CD1c-positive myeloid dendritic cell (primary cell): ENCODE measurements around the gene BLACAT1.
"Not testable (repeated sequence)": the region's sequence is repeated elsewhere in the genome, so short reads cannot be mapped to it uniquely, and the experiment has no call there.

Experiments used
- DNase-seq: peaks from one replicate; pipeline ENCODE4 v3.0.0-alpha.2; 2016; ENCODE audit errors: extremely low spot score

The BLACAT1 gene

DNA sequence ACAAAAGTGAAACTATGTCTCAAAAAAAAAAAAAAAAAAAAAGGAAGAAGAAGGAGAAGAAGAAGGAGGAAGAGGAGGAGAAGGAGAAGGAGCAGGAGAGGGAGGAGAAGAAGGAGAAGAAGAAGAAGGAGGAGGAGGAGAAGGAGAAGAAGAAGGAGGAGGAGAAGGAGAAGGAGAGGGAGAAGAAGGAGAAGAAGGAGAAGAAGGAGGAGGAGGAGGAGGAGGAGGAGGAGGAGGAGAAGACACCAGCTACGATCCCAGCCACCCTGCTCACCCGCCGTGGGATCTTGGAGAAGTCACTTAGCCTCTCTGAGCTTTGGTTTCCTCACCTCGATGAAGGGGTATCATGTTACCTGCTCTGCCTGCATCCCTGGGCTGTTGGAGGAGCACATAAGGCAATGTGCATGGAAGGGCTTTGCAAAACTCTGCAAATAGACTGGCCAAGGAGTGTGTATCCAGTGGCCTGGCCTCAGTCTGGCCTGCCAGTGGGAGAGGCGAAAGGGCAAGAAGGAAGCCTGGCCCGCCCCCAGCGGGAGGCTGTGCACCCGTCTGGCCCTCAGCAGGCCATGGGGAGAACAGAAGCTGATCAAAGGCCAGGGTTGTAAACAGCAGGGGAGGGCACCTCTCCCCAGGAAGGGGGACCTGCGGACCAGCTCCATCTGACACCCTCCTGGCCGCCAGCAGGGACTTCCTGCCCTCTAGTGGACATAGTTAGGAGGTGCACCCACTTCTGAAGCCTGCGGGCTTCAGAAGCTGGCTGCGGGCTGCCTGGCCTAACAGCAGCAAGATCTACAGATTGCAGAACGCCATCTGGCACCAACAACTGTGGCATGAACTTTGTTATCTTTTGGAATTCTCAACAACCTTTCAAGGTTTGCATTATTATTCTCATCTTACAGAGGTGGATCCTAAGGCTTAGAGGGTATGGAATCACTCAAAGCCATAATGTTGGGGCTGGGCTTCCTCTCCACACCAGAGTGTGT, 29.4 kb upstream of the BLACAT1 start:
- peak; percentile 80 for DNase-seq

DNA sequence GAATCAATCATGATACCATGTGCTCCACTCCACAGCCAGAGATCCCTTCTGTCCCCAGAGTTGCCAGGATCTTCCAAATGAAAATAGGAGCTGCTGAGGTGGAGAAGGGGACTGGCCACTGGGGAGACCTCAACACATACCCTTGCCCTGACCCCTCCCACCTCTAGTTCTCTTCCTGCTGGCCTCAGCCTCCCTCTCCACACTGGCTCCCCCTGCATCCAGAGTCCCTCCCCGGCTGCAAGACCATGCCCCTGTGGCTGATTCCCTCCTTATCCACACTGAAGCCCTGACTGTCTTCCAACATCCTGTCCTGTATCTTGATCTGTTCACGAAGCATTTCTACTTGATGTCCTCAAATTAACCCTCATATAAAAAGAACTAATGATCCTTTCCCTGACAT, 27.5 kb upstream of the BLACAT1 start:
- no peak for DNase-seq

DNA sequence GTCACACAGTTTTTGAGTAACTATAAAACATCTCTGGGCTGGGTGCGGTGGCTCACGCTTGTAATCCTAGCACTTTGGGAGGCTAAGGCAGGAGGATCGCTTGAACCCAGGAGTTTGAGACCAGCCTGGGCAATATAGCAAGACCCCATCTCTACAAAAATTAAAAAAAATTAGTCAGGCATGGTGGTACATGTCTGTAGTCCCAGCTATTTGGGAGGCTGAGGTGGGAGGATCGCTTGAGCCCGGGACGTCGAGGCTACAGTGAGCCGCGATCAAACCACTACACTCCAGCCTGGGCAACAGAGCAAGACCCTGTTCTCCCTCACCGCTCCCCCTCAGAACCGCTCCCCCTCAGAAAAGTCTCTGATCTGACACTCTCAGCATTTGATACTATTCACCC, 26.7 kb upstream of the BLACAT1 start:
- not testable (repeated sequence) for DNase-seq

DNA sequence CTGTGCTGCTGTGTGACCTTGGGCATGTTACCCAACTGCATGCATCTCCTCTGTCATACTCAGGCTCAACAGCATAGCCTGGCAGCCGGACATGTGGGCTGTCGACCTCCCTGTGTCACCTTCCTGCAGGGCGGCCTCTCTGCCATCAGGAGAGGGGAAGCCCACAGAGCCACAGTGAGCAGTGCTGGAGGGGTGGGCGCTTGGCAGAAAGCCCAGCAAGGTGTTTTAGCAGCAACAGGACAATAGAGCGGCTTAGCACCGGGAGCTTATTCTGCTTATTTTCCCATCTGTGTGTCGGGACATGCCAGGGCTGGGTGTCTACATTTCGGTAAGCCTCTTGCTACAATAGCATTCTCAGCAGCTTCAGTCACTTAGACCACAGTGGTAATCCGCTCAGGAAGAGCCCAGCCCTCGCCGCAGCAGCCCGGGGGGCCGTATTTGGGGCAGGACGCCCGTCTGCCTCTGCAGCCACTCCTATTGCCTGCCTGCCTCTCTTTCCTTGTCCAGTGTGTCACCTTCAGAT, 25.8 kb upstream of the BLACAT1 start:
- no peak for DNase-seq

DNA sequence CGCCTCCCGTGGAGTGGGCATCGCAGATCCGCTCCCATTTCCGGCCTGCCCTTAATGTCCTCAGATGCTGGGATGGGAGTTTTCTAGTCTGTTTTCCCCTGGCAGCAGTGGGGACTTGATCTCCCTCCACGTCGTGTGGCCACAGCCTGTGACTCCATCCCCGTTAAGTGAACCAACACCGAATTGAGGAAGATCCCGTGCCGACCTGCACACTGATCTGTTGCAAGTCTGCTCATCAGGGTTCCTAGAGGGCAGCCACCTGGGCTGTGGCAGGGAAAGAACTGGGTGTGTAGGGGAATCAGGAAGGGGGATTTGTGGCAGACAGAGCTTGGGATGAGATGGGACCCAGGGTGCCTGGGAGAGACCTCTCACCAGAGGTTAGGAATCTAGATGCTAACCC, 25.4 kb upstream of the BLACAT1 start:
- no peak for DNase-seq

DNA sequence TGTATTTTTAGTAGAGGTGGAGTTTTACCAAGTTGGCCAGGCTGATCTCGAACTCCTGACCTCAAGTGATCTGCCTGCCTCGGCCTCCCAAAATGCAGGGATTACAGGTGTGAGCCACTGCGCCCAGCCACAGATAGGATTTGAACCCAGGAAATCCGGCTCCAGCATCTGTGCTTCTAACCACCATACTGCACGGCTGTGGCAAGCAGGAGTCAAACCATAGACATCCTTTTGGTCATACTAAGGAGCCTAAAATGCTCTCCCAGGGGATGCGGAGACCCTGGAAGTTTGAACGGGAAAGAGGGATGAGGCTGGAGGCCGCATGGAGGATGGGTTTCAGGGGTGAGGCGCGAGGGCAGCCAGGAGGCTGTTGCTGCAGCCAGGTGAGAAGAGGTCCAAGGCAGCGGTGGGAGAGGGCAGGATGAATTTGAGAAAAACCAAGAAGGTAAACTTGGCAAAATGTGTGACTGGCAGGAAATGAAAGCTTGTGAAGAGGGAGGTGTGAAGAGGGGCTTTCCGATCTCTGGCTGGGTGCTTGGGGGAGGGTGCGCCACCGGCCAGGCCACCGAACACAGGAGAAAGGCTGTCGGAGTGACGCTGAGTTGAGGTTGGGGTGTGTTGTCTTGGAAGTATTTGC, 24.6 kb upstream of the BLACAT1 start:
- DNase-seq = peak; percentile 14

DNA sequence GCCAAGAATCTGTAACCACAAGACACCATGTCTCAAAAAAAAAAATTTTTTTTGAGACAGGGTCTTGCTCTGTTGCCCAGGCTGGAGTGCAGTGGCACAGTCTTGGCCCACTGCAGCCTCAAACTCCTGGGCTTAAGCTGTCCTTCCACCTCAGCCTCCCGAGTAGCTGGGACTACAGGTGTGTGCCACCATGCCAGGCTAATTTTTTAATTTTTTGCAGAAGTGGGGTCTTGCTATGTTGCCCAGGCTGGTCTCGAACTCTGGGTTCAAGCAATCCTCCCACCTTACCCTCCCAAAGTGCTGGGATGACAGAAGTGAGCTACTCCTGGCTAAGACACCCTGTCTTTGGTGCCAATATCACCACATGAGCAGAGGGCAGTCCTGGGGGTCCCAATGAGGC, 23.1 kb upstream of the BLACAT1 start:
- DNase-seq = not testable (repeated sequence)

DNA sequence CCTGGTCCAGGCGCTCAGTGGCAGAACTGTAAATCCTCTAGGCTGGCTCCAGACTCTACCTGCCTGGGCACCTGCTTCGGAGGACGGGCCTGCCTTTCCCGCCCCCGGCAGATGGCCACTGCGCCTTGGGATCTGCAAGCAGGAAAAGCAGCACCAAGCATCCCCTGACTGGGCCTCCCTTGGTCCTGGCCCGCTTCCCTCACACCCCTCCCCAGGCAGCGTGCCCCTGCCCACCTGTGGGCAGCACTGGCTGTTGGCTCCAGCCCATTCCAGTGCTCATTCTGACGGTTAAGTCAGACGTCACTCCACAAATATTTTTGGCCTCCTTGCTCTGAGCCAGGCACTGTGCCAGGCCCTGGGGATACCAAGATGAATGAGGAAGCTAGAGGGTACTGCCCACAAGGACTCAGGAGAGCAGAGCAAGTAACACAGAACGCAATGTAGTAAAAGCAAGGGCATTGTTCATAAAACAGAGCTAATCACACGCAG, 22.0 kb upstream of the BLACAT1 start:
- DNase-seq = no peak

DNA sequence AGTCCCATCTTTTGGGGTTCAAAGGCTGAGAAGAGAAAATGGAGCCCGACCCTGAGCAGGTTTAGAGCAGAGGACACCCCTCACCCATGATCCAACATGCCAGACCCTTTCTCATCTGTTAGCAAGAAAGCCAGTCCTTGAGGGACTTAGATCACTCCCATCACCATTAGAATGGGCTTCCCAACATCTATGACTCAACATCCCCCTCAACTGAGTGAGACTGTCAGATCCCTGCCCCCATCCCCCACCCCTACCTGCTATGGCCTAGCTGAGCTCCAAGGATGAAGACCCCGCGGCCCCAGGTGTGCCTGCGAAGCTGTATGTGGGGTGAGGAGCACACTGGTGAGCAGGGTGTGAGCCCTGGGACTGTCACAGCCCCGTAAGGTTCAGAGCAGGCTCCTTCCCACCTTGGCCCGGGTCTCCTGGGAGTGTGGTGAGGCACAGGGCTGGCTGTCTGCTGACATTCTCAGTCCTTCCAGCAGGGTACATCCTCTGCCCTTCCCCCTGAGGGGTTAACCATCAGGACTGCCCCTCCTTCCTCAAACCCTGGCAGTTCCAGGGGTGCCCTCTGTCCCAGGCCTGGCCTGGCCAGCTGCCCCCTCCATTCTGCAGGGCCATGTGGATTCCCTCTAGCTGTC, 21.4 kb upstream of the BLACAT1 start:
- no peak for DNase-seq

DNA sequence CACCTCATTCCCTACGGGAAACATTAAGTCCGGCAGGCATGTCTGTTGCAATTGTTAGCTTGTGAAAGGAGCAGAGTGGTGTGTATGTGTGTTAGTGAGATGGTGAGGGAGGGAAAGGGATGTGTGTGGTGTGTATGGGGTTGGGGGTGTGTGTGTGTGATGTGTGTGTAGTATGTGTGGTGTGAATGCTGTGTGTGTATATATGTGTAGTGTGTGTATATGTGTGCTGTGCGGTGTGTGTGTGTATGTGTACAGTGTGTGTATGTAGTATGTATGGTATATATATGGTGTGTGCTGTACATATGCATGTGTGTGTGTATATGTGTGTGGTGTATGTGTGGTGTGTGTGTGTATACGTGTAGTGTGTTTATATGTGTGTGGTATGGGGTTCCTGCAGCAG, 20.8 kb upstream of the BLACAT1 start:
- no peak for DNase-seq

DNA sequence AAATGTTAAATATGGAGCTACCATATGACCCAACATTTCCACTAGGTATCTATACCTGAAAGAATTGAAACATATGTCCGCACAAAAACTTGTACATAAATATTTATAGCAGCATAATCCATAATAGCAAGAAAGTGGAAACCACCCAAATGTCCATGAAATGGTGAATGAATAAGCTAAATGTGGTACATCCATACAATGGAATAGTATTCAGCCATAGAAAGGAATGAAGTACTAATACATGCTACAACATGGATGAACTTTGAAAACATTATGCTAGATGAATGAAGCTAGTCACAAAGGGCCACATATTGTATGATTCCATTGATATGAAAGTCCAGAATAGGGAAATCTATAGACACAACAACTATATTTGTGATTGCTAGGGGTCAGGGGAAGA, 20.0 kb upstream of the BLACAT1 start:
- no peak for DNase-seq

DNA sequence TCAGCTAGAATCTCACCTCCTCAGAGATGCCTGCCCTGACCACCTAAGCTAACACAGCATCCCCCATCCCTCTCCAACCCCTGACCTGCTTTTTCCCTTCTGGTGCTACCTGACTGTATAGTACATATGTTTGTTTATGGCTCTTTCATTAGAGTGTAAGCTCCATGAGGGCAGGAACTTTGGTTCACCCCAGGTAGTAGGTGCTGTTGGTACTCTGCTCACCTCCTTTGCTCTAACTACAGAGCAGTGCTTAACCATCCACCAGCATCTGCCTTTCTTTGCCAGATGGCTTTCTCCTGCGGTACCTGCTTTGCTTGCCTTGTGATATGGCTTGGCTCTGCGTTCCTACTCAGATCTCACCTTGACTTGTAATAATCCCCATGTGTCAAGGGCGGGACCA, 18.7 kb upstream of the BLACAT1 start:
- DNase-seq = no peak

DNA sequence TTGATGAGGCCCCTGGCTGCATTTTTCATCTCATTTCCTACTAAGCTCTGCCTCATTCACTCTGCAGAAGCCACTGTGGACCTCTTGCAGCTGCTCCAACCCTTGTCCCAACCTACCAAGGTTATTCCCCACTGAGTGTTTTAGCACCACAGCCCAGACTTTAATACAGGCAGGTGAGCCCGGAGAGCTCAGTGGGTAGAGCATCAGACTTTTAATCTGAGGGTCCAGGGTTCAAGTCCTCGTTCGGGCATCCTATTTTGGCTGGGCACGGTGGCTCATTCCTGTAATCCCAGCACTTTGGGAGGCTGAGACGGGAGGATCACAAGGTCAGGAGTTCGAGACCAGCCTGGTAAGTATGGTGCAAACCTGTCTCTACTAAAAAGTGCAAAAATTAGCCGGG, 18.1 kb upstream of the BLACAT1 start:
- no peak for DNase-seq

DNA sequence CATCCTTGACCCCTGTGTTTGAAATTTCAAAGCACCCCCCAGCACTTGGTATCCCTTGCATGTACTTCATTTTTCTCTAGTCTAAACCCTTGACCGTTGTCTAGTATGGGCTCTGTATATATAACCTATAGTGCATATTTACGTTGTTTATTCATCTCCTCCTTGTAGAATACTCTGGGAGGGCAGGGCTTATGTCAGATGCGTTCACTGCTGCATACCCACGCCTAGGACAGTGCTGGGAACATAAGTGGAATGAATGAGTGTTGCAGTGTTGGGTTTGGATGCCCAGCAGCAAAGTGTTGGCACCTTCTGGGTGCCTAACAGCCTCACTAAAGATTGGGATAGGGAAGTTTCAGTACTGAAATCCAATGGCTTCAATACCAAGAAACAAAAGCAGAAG, 17.6 kb upstream of the BLACAT1 start:
- DNase-seq = no peak

DNA sequence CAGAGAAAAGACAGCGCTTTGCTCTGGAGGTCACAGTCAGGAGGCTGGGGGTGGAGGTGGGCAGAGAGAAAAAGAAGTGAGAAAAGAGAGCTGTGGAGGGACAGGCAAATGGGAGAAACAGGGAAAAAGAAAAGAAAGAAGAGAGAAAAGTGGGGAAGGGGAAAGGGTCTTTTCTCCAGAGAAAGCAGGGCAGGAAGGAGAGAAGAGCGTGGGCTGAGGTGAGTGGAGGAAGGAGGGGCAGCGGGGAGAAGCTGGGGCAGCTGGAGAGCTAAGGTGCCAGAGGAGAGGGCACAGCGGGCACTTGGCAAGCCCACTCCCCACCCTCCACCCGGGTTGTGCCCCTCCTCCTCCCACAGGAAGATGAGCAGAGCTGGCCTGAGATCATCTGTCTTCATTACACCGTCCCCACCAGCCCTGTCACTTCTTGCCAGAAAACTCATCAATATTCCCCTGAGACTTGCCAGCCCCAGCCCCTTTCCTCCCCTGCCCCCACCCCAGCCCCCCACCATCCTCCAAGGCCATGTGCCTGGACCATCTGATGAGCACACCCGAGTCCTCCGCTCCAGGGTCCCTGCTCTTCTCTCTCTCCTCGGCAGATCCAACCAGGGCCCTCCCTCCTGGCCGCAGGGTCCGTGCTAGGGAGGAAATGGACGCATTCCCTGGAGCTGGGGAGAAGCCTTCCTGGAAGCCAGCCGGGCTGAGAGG, 17.0 kb upstream of the BLACAT1 start:
- DNase-seq = no peak

DNA sequence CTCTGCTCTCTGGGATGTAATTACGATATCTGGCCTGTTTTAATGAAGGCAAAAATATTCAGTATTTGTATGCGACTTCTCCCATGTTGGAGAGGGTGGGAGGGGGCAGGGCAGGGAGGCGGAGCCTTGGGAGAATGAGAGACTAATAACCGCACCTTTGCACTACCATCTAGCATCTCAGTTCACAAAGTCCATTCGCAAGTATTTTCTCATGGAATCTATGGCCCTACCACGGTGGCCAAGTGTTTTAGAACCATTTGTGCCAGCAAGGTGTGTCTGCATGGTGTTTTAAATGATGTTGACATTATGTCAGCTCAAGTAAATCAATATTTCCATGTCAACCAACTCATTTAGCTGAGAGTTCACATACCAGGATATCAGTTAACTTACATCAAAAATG, 14.3 kb upstream of the BLACAT1 start:
- no peak for DNase-seq

DNA sequence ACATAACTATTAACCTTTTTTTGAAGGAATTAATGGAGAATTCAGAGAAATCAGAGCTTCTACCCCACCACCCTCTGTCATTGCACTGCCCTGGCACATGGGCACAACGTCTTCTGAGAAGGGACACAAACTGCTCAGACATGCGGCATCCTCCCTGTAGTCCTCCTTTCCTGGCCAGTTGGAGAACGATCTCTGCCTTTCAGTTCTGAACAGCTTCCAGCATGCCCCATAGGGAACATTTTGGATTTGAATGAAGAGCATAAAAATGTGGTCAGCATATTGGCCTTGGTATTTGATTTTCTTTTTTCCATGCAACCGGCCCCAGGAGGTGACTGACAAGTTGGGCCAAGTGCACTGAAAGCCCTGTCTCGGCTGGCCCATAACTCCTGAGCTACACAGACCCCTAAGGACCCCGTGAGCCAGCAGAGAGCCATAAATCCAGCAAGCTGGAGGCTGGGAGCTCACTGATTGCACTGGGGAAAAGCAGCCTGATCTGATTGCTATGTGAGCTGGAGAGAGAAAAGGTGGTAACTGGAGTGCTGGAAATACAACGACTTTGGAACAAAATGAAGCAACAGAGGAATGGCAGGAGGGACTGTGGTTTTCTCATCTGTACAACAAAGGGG, 10.9 kb upstream of the BLACAT1 start:
- no peak for DNase-seq

DNA sequence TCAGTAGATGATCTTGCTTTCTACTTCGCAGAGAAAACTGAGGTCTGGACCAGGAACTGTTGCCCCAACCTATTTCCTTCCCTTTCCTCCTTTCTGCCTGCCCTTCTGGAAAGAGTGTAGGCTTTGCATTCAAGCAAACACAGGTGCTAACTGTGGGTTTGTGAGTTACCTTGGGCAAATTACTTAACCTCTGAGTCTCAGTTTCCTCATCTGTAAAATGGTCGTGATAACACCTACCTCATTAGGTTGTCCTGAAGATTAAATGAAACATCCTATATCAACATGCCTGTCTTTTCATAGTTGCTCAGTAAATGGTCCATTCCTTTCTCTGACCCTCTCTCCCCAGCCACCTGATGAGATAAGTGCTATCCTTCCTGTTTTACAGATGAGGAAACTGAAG, 9.5 kb upstream of the BLACAT1 start:
- no peak for DNase-seq

DNA sequence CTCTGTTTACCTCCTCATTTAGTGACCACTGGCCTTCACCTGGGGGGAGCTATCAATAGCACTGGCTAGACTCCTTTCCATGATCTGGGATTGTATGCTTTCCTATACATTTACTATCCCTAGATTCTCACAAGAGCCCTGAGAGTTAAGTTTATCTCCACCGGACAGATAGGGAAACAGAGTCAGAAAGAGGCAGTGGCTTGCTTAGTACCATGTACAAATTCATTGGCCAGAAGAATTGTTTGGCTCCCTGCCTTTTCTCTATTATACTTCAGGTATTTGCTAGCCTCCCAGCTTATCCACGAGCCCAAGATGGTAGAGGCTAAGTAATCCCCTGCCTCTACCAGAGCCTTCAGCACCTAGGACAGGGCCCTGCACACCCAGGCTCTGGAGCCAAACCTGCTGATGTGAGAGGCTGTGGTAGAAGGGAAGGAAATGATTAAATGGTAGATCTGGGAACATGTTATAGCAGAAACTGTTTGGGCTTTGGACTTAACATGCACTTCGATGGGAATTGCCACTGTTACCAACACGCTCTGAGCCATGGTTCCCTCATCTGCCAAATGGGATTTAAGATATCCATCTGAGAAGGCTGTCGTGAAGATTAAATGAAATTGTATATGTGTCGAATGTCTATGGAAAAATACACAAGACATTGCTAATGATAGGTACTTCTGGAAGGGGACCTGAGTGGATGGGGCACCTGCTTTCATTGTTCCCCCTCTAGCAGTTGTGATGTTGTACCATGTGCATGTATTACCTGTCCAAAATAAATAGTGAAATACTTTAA, 3.1 kb upstream of the BLACAT1 start:
- DNase-seq = peak; percentile 17
